Neutrophil (primary cell): ENCODE data around the gene NLRP6.
A peak's percentile ranks its signal among the peaks of the same experiment; 100 is the strongest.
"Not testable (repeated sequence)": the region's sequence is repeated elsewhere in the genome, so short reads cannot be mapped to it uniquely, and the experiment has no call there.

Experiments used
- H3K27ac ChIP-seq: fragments of 200-600 bp; sonication (generic); 2 replicates; pipeline ENCODE4 v1.5.1; 2016; ENCODE audit warnings: mild to moderate bottlenecking, moderate library complexity
- H3K27me3 ChIP-seq: fragments of 200-600 bp; sonication (generic); 2 replicates; pipeline ENCODE4 v1.6.0; 2016; ENCODE audit warnings: mild to moderate bottlenecking
- H3K36me3 ChIP-seq: fragments of 200-600 bp; sonication (generic); 2 replicates; pipeline ENCODE4 v1.5.1; 2017
- H3K4me1 ChIP-seq, 2 experiments: fragments of 200-600 bp in 1 of 2; sonication (generic) in 1 of 2; 1 replicate in 1 of 2; 2 replicates in 1 of 2; pipeline versions ENCODE4 v1.5.1 to v1.6.1; 2013 to 2016; ENCODE audit warnings: low read depth in 1 of 2, low read length in 1 of 2, mild to moderate bottlenecking in 1 of 2, moderate library complexity in 1 of 2; ENCODE audit not compliant: control insufficient read depth in 1 of 2, insufficient read depth in 1 of 2
- H3K4me3 ChIP-seq, 2 experiments: fragments of 200-600 bp in 1 of 2; sonication (generic) in 1 of 2; 1 replicate in 1 of 2; 2 replicates in 1 of 2; pipeline ENCODE4 v1.5.1; 2013 to 2016; ENCODE audit warnings: low read depth in 1 of 2, low read length in 1 of 2, mild to moderate bottlenecking in 1 of 2, moderate library complexity in 1 of 2
- H3K9me3 ChIP-seq: fragments of 200-600 bp; sonication (generic); 2 replicates; pipeline ENCODE4 v1.5.1; 2016
- TF ChIP-seq, protein P1 (sequence below): fragments of 200-600 bp; sonication (generic); IDR thresholded peaks from 2 replicates; pipeline ENCODE4 v1.5.1; 2016; ENCODE audit warnings: antibody characterized with exemption

The NLRP6 gene

DNA sequence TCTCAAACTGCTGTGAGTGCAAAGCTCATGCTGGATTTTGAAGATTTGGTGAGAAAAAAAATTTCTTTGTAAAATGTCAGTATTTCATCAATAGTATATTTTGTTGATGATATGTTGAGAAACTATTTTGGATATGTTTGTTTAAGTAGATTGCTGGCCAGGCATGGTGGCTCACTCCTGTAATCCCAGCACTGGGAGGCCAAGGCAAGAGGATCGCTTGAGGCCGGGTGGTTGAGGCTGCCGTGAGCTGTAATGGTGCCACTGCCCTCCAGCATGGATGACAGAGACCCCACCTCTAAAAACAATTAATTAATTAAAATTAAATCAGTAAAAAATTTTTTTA lies 49.3 kb downstream of the NLRP6 start:
- Histone ChIP-seq H3K27me3 (no peaks in the 10 kb centered on the region), H3K9me3 (no peaks in the 10 kb centered on the region), H3K27ac (peak overlapping the region; percentile 99), H3K4me3 (peak overlapping the region; percentile 55 to 57), H3K4me1 (peaks cover 45 to 75% of the 10 kb centered on the region in 2 experiments), H3K36me3 (no peaks in the 10 kb centered on the region)
- TF ChIP-seq, protein P1, sequence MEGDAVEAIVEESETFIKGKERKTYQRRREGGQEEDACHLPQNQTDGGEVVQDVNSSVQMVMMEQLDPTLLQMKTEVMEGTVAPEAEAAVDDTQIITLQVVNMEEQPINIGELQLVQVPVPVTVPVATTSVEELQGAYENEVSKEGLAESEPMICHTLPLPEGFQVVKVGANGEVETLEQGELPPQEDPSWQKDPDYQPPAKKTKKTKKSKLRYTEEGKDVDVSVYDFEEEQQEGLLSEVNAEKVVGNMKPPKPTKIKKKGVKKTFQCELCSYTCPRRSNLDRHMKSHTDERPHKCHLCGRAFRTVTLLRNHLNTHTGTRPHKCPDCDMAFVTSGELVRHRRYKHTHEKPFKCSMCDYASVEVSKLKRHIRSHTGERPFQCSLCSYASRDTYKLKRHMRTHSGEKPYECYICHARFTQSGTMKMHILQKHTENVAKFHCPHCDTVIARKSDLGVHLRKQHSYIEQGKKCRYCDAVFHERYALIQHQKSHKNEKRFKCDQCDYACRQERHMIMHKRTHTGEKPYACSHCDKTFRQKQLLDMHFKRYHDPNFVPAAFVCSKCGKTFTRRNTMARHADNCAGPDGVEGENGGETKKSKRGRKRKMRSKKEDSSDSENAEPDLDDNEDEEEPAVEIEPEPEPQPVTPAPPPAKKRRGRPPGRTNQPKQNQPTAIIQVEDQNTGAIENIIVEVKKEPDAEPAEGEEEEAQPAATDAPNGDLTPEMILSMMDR, result no peak

DNA sequence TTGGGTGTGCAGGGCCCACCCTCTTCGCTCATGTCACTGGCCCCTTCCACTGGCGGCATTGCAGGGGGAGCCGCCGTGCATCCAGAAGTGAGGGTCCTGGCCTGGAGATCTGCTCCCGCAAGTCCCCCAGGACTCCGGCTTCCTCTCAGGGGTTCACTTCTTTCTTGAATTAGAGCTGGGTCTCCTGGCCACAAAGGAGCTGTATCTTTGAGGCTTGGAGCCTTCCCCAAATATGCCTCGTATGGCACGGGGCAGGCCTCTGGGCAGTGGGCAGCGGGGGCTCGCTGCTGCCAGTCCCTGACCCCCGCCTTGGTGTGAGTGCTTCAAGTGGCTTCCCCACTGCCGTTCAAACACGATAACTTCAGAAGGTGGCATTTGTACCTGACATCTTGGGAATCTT lies 49.8 kb downstream of the NLRP6 start:
- no peaks in the 10 kb centered on the region for H3K9me3 ChIP-seq
- H3K27ac ChIP-seq, result peak overlapping the region; percentile 99
- TF ChIP-seq, protein P1, result no peak
- no peaks in the 10 kb centered on the region for H3K36me3 ChIP-seq
- peak overlapping the region in 1 of 2 experiments; percentile 57 for H3K4me3 ChIP-seq
- H3K4me1 ChIP-seq, result peaks cover 45 to 75% of the 10 kb centered on the region in 2 experiments
- H3K27me3 ChIP-seq, result no peaks in the 10 kb centered on the region

DNA sequence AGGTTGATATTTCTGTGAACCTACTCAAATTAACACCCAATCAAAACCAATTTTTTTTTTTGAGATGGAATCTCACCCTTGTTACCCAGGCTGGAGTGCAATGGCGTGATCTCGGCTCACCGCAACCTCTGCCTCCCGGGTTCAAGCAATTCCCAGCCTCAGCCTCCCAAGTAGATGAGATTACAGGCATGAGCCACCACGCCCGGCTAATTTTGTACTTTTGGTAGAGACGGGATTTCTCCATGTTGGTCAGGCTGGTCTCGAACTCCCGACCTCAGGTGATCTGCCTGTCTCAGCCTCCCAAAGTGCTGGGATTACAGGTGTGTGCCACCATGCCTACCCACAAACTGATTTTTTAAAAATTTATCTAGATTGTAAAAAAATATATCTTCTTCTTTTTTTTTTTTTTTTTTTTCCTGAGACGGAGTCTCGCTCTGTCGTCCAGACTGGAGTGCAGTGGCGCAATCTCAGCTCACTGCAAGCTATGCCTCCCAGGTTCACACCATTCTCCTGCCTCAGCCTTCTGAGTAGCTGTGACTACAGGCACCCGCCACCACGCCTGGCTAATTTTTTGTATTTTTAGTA lies 50.4 kb downstream of the NLRP6 start:
- H3K4me3 ChIP-seq, result peak overlapping the region in 1 of 2 experiments; percentile 57
- H3K36me3 ChIP-seq, H3K9me3 ChIP-seq, H3K27me3 ChIP-seq: not testable (repeated sequence)
- H3K4me1 ChIP-seq, result peaks cover 45 to 75% of the 10 kb centered on the region in 2 experiments
- H3K27ac ChIP-seq, result peak overlapping the region; percentile 99

DNA sequence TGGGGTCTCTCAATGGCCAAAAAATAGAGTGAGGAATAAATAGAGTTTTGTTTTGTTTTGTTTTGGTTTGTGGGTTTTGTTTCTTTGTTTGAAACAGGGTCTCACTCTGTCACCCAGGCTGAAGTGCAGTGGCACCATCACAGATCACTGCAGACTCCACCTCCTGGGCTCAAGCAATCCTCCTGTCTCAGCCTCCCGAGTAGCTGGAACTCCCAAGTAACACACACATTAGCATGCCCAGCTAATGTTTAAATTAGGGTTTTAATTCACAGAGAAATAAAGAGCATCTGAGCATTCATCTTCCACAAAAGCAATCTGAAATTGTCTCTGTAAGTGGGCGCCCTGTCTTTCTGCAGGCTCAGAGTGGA lies 51.7 kb downstream of the NLRP6 start:
- TF ChIP-seq, protein P1, result no peak
- Histone ChIP-seq H3K36me3 (no peaks in the 10 kb centered on the region), H3K4me1 (peaks cover 45 to 69% of the 10 kb centered on the region in 2 experiments), H3K27ac (no peak overlapping the region), H3K9me3 (no peaks in the 10 kb centered on the region), H3K4me3 (no peak overlapping the region), H3K27me3 (no peaks in the 10 kb centered on the region)

DNA sequence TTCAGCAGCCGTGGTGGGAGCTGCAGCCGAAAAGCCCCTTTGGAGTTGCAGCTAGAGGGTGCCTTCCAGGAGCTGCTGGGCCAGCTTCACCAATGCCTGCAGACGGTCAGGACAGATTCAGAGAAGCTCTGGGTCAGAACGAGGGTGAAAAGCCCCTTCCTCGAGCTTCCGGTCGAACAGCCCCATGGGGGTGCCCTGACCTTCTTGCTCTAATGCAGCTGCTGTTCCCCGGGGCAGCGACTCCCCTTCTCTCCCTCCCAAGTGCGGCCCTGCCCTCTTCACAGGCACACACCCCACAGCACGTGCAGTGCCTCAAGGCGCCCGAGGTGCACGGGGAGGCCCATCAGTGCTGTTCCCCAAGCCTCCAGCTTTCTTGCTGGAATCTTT lies 52.1 kb downstream of the NLRP6 start:
- H3K4me3 ChIP-seq, result no peak overlapping the region
- no peak overlapping the region for H3K27ac ChIP-seq
- peaks cover 45 to 66% of the 10 kb centered on the region in 2 experiments for H3K4me1 ChIP-seq
- H3K27me3 ChIP-seq, result no peaks in the 10 kb centered on the region
- no peaks in the 10 kb centered on the region for H3K9me3 ChIP-seq
- TF ChIP-seq, protein P1, result no peak
- H3K36me3 ChIP-seq, result no peaks in the 10 kb centered on the region

DNA sequence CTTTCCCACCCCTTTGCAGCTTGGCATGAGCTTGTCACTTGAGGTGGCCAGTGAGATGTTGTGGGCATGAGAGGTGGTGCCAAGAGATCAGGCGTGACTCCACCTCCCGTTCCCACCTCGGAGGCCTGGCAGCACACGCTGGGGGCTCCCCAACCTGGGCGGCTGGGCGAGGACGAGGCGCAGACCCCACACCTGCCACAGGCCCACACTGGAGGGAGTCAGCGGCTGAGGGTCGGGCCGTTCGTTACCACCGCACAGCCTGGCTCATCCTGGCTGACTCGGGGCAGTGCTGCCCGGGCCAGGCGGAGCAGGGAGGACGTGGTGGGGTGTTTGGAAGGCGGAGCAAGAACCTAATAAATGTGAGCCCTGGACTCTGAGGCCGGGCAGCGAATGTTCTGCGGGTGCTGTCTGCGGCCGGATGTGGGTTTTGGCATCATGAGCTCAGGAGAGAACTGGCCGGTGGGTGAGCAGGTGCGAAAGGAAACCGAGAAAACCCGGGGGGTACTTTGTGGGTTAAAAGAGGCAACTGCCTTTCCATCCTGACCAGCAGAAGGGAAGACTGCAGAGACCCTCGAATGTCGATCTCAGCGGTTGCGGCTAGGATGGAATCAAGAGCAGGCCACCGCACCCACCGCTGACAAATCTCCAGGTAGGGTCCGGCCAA lies 52.6 kb downstream of the NLRP6 start:
- Histone ChIP-seq H3K27me3 (no peaks in the 10 kb centered on the region), H3K4me3 (peak overlapping the region in 1 of 2 experiments; percentile 36), H3K4me1 (peaks cover 41 to 64% of the 10 kb centered on the region in 2 experiments), H3K36me3 (no peaks in the 10 kb centered on the region), H3K27ac (peak overlapping the region; percentile 13), H3K9me3 (no peaks in the 10 kb centered on the region)
- TF ChIP-seq, protein P1, result no peak
